SK-N-SH treated with all-trans-retinoic acid at 6 μM for 48 hours (cell line): ENCODE measurements around the gene GIMAP8.

Experiments
- BACH2 ChIP-seq: fragments of 250-450 bp; sonication (Bioruptor Pico); IDR thresholded peaks from 2 replicates; pipeline ENCODE4 v1.9.0; 2021; ENCODE audit warnings: mild to moderate bottlenecking, borderline replicate concordance
- CSDC2 ChIP-seq: fragments of 250-450 bp; sonication (Bioruptor Pico); IDR thresholded peaks from 2 replicates; pipeline ENCODE4 v1.5.0; 2020; ENCODE audit warnings: mild to moderate bottlenecking, moderate library complexity
- ISL1 ChIP-seq: fragments of 250-450 bp; sonication (Bioruptor Pico); IDR thresholded peaks from 2 replicates; pipeline ENCODE4 v2.1.2; 2022; ENCODE audit warnings: mild to moderate bottlenecking, moderate library complexity
- POU6F1 ChIP-seq: fragments of 250-450 bp; sonication (Bioruptor Pico); IDR thresholded peaks from 2 replicates; pipeline ENCODE4 v1.8.0; 2021; ENCODE audit warnings: low read depth, mild to moderate bottlenecking, moderate library complexity, borderline replicate concordance
- PPARA ChIP-seq: fragments of 250-450 bp; sonication (Bioruptor Pico); IDR thresholded peaks from 2 replicates; pipeline ENCODE4 v1.5.0; 2020; ENCODE audit warnings: mild to moderate bottlenecking, borderline replicate concordance
- RARB ChIP-seq: fragments of 250-450 bp; sonication (Bioruptor Pico); IDR thresholded peaks from 2 replicates; pipeline ENCODE4 v1.8.0; 2021; ENCODE audit warnings: mild to moderate bottlenecking, moderate library complexity
- TOX ChIP-seq: fragments of 250-450 bp; sonication (Bioruptor Pico); IDR thresholded peaks from 2 replicates; pipeline ENCODE4 v1.8.0; 2021; ENCODE audit warnings: mild to moderate bottlenecking, moderate library complexity, borderline replicate concordance
- TSHZ2 ChIP-seq: fragments of 250-450 bp; sonication (Bioruptor Pico); IDR thresholded peaks from 2 replicates; pipeline ENCODE4 v1.5.0; 2020; ENCODE audit warnings: mild to moderate bottlenecking, moderate library complexity
- ZC3H10 ChIP-seq: fragments of 250-450 bp; sonication (Bioruptor Pico); IDR thresholded peaks from 2 replicates; pipeline ENCODE4 v1.5.1; 2021; ENCODE audit warnings: mild to moderate bottlenecking, moderate library complexity
- ZFP3 ChIP-seq: fragments of 250-450 bp; sonication (Bioruptor Pico); IDR thresholded peaks from 2 replicates; pipeline ENCODE4 v1.5.0; 2020; ENCODE audit warnings: mild to moderate bottlenecking, moderate library complexity
- ZFP30 ChIP-seq: fragments of 450-650 bp; formaldehyde crosslinking; IDR thresholded peaks from 2 replicates; pipeline ENCODE4 v1.5.0; 2022; ENCODE audit warnings: mild to moderate bottlenecking, moderate library complexity

- no peak for TF ChIP-seq PPARA (CRISPR knock-in tag)
- TF ChIP-seq TOX (CRISPR knock-in tag): no peak
- no peak for TF ChIP-seq ZFP30 (CRISPR knock-in tag)
- no peak for TF ChIP-seq RARB
- no peak for TF ChIP-seq TSHZ2 (CRISPR knock-in tag)
- no peak for TF ChIP-seq ZC3H10 (CRISPR knock-in tag)
- no peak for TF ChIP-seq ZFP3 (CRISPR knock-in tag)
- no peak for TF ChIP-seq BACH2
- no peak for TF ChIP-seq POU6F1 (CRISPR knock-in tag)
- no peak for TF ChIP-seq CSDC2
- no peak for TF ChIP-seq ISL1 (CRISPR knock-in tag)
Measured at GRCh38 chr7:150524018-150524417, 73.6 kb downstream of the GIMAP8 start.
